HepG2 (cell line): Measurements from ENCODE around the gene IRGQ. TPM values are rescaled to one million over a fixed set of nuclear protein-coding genes. Genes with fewer than 3 reads are reported as not detected.
A peak's percentile ranks its signal among the peaks of the same experiment; 100 is the strongest.

Source experiments
- ATAC-seq: fragments of 200-7000 bp; cut with Tn5 transposase; 3 replicates; pipeline ENCODE4 v1.9.1; 2020; ENCODE audit warnings: mild to moderate bottlenecking, moderate library complexity
- BruUV-seq: library from RNA; stranded (reverse); fragments of 400-500 nt; replicated peaks from 2 replicates; lab custom pipeline; 2021; lab: Mats Ljungman, UMichigan
- CTCF ChIA-PET: fragments of 300-600 bp; formaldehyde crosslinking; extraction: SDS; loops from one replicate; lab custom pipeline; 2021; ENCODE audit warnings: low total read pairs, inconsistent platforms, low intra/inter-chr PET ratio; lab: Yijun Ruan, JAX
- POLR2A ChIA-PET: fragments of 350-600 bp; sonication (Branson Sonifier 250); formaldehyde crosslinking; loops from one replicate; lab custom pipeline; 2020; ENCODE audit warnings: antibody characterized with exemption, inconsistent platforms; lab: Yijun Ruan, JAX
- DNase-seq: peaks from one replicate; pipeline ENCODE4 v3.0.0-alpha.2; 2015; ENCODE audit warnings: low spot score
- FAIRE-seq: peaks from 3 replicates; lab custom pipeline; 2011; peaks lifted over from hg19 to GRCh38; lab: Jason Lieb, UNC
- H2AFZ ChIP-seq: one replicate; pipeline ENCODE4 v1.6.1; 2011; ENCODE audit warnings: low read length, inconsistent platforms
- H3K27ac ChIP-seq: fragments of 300-600 bp; 3 replicates; pipeline ENCODE4 v1.8.0; 2011; ENCODE audit warnings: mixed run types, mild to moderate bottlenecking, mixed read lengths, low read length, inconsistent platforms; ENCODE audit not compliant: insufficient read depth; ENCODE audit errors: extremely low read length
- H3K27me3 ChIP-seq, 2 experiments: fragments of 200-600 bp in 1 of 2; 2 replicates in 1 of 2; 3 replicates in 1 of 2; pipeline versions ENCODE4 v1.6.0 to v1.8.0; 2011; ENCODE audit warnings: low read length in 2 of 2, mild to moderate bottlenecking in 2 of 2, moderate library complexity in 2 of 2, inconsistent platforms in 1 of 2; ENCODE audit not compliant: insufficient read depth in 2 of 2, control insufficient read depth in 1 of 2
- H3K36me3 ChIP-seq, 2 experiments: fragments of 200-600 bp in 1 of 2; replicated peaks in 1 of 2; 2 replicates in 1 of 2; 3 replicates in 1 of 2; pipeline versions ENCODE4 v1.5.1 to v1.8.0; 2011; ENCODE audit warnings: low read length in 2 of 2, inconsistent platforms in 1 of 2; ENCODE audit not compliant: insufficient read depth in 2 of 2, control insufficient read depth in 1 of 2
- H3K4me1 ChIP-seq: 2 replicates; pipeline ENCODE4 v1.5.1; 2012; ENCODE audit warnings: low read length, inconsistent platforms; ENCODE audit not compliant: insufficient read depth
- H3K4me2 ChIP-seq: 2 replicates; pipeline ENCODE4 v1.6.0; 2011; ENCODE audit warnings: low read depth, low read length, inconsistent platforms
- H3K4me3 ChIP-seq, 3 experiments: fragments of 200-600 bp in 1 of 3; sonication (generic), shearing (Covaris generic) in 1 of 3; replicated peaks in 1 of 3; 2 replicates each; pipeline ENCODE4 v1.5.1; 2011 to 2016; ENCODE audit warnings: low read length in 3 of 3, inconsistent platforms in 2 of 3, low read depth in 2 of 3, mild to moderate bottlenecking in 2 of 3, control low read depth in 1 of 3, mixed read lengths in 1 of 3; ENCODE audit not compliant: insufficient read depth in 1 of 3
- H3K79me2 ChIP-seq: one replicate; pipeline ENCODE4 v1.6.1; 2011; ENCODE audit warnings: low read length, inconsistent platforms; ENCODE audit not compliant: insufficient read depth
- H3K9ac ChIP-seq: 2 replicates; pipeline ENCODE4 v1.6.0; 2011; ENCODE audit warnings: mild to moderate bottlenecking, low read depth, low read length, inconsistent platforms; ENCODE audit not compliant: insufficient read depth
- H3K9me3 ChIP-seq: 2 replicates; pipeline ENCODE4 v1.5.1; 2012; ENCODE audit warnings: mild to moderate bottlenecking, low read length
- H4K20me1 ChIP-seq: 2 replicates; pipeline ENCODE4 v1.6.0; 2011; ENCODE audit warnings: inconsistent platforms, mild to moderate bottlenecking, low read length, moderate library complexity; ENCODE audit not compliant: insufficient read depth
- AGO2 ChIP-seq: fragments of 200-400 bp; formaldehyde crosslinking; optimal IDR thresholded peaks from 2 replicates; pipeline ENCODE3; 2017; ENCODE audit warnings: mild to moderate bottlenecking, low read depth, low read length, moderate library complexity
- ATF3 ChIP-seq: sonication (generic); formaldehyde crosslinking; IDR thresholded peaks from 2 replicates; pipeline ENCODE4 v1.4.0; 2020; ENCODE audit warnings: missing genetic modification reagents
- CCDC6 ChIP-seq: sonication (generic); formaldehyde crosslinking; IDR thresholded peaks from 2 replicates; pipeline ENCODE4 v1.8.1; 2022; ENCODE audit warnings: mild to moderate bottlenecking, missing genetic modification reagents, moderate library complexity
- CHCHD3 ChIP-seq: sonication (generic); formaldehyde crosslinking; IDR thresholded peaks from 2 replicates; pipeline ENCODE4 v1.8.0; 2022; ENCODE audit warnings: mild to moderate bottlenecking, missing genetic modification reagents, moderate library complexity
- DMAP1 ChIP-seq: IDR thresholded peaks from 2 replicates; pipeline ENCODE4 v1.6.1; 2016
- EZH2 ChIP-seq: conservative IDR thresholded peaks from 2 replicates; pipeline ENCODE4 v1.6.1; 2012; ENCODE audit warnings: mild to moderate bottlenecking, low read depth, low read length, moderate library complexity
- NFKBIZ ChIP-seq: IDR thresholded peaks from 2 replicates; pipeline ENCODE4 v1.6.1; 2018; ENCODE audit warnings: missing genetic modification reagents, missing compliant biosample characterization
- PATZ1 ChIP-seq: sonication (generic); formaldehyde crosslinking; IDR thresholded peaks from 2 replicates; pipeline ENCODE4 v1.4.0; 2020; ENCODE audit warnings: missing genetic modification reagents
- PRPF4 ChIP-seq: fragments of 200-400 bp; formaldehyde crosslinking; IDR thresholded peaks from 2 replicates; pipeline ENCODE4 v1.6.1; 2016; ENCODE audit warnings: low read length, low read depth; ENCODE audit not compliant: poor library complexity, severe bottlenecking
- RFXAP ChIP-seq: sonication (generic); formaldehyde crosslinking; IDR thresholded peaks from 2 replicates; pipeline ENCODE4 v1.4.0; 2020; ENCODE audit warnings: missing genetic modification reagents, borderline replicate concordance
- SMARCE1 ChIP-seq: fragments of 450-650 bp; IDR thresholded peaks from 2 replicates; pipeline ENCODE4 v1.6.1; 2017; ENCODE audit warnings: borderline replicate concordance
- SP4 ChIP-seq: sonication (generic); formaldehyde crosslinking; IDR thresholded peaks from 2 replicates; pipeline ENCODE4 v1.8.1; 2023; ENCODE audit warnings: mild to moderate bottlenecking, missing genetic modification reagents
- TFDP2 ChIP-seq: sonication (generic); formaldehyde crosslinking; IDR thresholded peaks from 2 replicates; pipeline ENCODE4 v1.4.0; 2020; ENCODE audit warnings: missing genetic modification reagents
- TOPORS ChIP-seq: sonication (generic); formaldehyde crosslinking; IDR thresholded peaks from 2 replicates; pipeline ENCODE4 v1.8.0; 2023; ENCODE audit warnings: mild to moderate bottlenecking, missing genetic modification reagents
- ZFP36L2 ChIP-seq: sonication (generic); formaldehyde crosslinking; IDR thresholded peaks from 2 replicates; pipeline ENCODE4 v1.4.0; 2020; ENCODE audit warnings: missing genetic modification reagents
- WGBS: methylation state at CpG from one replicate; pipeline ENCODE4 v1.1.6; 2017; ENCODE audit warnings: low lambda C conversion rate; 5-methylcytosine and 5-hydroxymethylcytosine counted together
- in situ Hi-C: cut with HindIII; loops from 2 replicates; pipeline ENCODE4 v1.10.0; 2017; ENCODE audit warnings: low pct_unique_long_range_greater_than_20kb; ENCODE audit not compliant: extremely low pct_ligation_motif_present
- intact Hi-C: fragments of 100-400 bp; cut with micrococcal nuclease; formaldehyde crosslinking; loops from one replicate; pipeline ENCODE4 v1.10.0; 2022; ENCODE audit not compliant: unreplicated experiment
- polyA plus RNA-seq, 8 experiments: library from polyadenylated mRNA; depleted of rRNA in 3 of 8; stranded (reverse) in 7 of 8; unstranded in 1 of 8; fragments of >200 nt; fragmentation: Illumina TruSeq in 4 of 8; extraction: Trizol in 4 of 8; gene quantifications; 2 replicates each; pipeline versions ENCODE4 v1.2.1 to v1.2.3, GENCODE V29; 2011 to 2016; ENCODE audit warnings: low read depth in 4 of 8, missing spikeins in 1 of 8, mixed read lengths in 1 of 8; ENCODE audit not compliant: insufficient read depth in 1 of 8
- total RNA-seq, 5 experiments: library from RNA; depleted of rRNA; stranded (reverse); fragments of >200 nt; fragmentation: Illumina TruSeq; extraction: Trizol; gene quantifications; 2 replicates each; pipeline ENCODE4 v1.2.3, GENCODE V29; 2016; ENCODE audit warnings: low read depth in 1 of 5

IRGQ gene
- total and polyA plus RNA-seq, 2 of the 13 experiments (the other 11 are each of a cell fraction or from before 2014, with no cell fraction given): 11.6 to 12.4 TPM

GRCh38 chr19:43638214-43638994 is 42.5 kb upstream of the IRGQ start:
- no peaks in the 10 kb centered on the region for H3K27me3 ChIP-seq
- in situ Hi-C loops: no loop called here
- DNase-seq (no peak), ATAC-seq (no peak), FAIRE-seq (no peak)
- TF ChIP-seq CHCHD3 (no peak), DMAP1 (no peak), EZH2 (no peak), SP4 (CRISPR knock-in tag) (no peak), ATF3 (CRISPR knock-in tag) (no peak), TOPORS (CRISPR knock-in tag) (no peak)
- peak overlapping the region; percentile 68 to 83 (median 83); a peak in 5 of 6 replicates for H3K4me3 ChIP-seq
- H3K36me3 ChIP-seq: no peaks in the 10 kb centered on the region
- no peak overlapping the region for H3K27ac ChIP-seq
- H3K4me1 ChIP-seq: peaks cover 64% of the 10 kb centered on the region
- intact Hi-C loops: no loop called here
- BruUV-seq: TSS peak; percentile 61
- ChIA-PET CTCF (no interaction called here), POLR2A (no interaction called here)
- peak overlapping the region; percentile 70; the same call in 1 of the 2 replicates for H3K9ac ChIP-seq
- no peaks in the 10 kb centered on the region for H3K9me3 ChIP-seq
- 67% methylated on average over 13 of the region's 13 CpGs for WGBS
- H3K4me2 ChIP-seq: peak overlapping the region; percentile 93
- H4K20me1 ChIP-seq: no peaks in the 10 kb centered on the region
- H3K79me2 ChIP-seq: no peaks in the 10 kb centered on the region
- no peak overlapping the region for H2AFZ ChIP-seq

- in situ Hi-C loops: no loop called here
- H3K27ac ChIP-seq: peak overlapping the region; percentile 90
- ChIA-PET POLR2A (interaction anchor here (2.3 kb wide), 1 partner anchor 41 kb away, joined by 20 read pairs; the partner anchor contains the start of genes IRGQ and ZNF576), CTCF (no interaction called here)
- H3K79me2 ChIP-seq: no peaks in the 10 kb centered on the region
- FAIRE-seq: no peak
- peak overlapping the region; percentile 87; the same call in 1 of the 2 replicates for H3K9ac ChIP-seq
- peak; percentile 24 for DNase-seq
- no peaks in the 10 kb centered on the region for H3K27me3 ChIP-seq
- no peaks in the 10 kb centered on the region for H4K20me1 ChIP-seq
- H3K36me3 ChIP-seq: no peaks in the 10 kb centered on the region
- H3K9me3 ChIP-seq: no peaks in the 10 kb centered on the region
- WGBS: 25% methylated on average over 2 of the region's 14 CpGs
- H3K4me1 ChIP-seq: peaks cover 68% of the 10 kb centered on the region
- intact Hi-C loops: no loop called here
- no TSS peak for BruUV-seq
- peak overlapping the region; percentile 92 for H3K4me2 ChIP-seq
- no peak overlapping the region for H2AFZ ChIP-seq
- ATAC-seq: no peak
- peak overlapping the region; percentile 4 to 76 (median 67); a peak in 1 of 6 replicates for H3K4me3 ChIP-seq
- TF ChIP-seq SMARCE1 (no peak), NFKBIZ (no peak), TFDP2 (CRISPR knock-in tag) (no peak), AGO2 (peak; percentile 65), CCDC6 (CRISPR knock-in tag) (no peak), RFXAP (CRISPR knock-in tag) (no peak), ZFP36L2 (CRISPR knock-in tag) (no peak), PATZ1 (peak; percentile 85), PRPF4 (no peak)
These were observed 40.3 kb upstream of the IRGQ start for GRCh38 chr19:43636121-43636683.
